T-helper 22 cell (primary cell): ENCODE data around the gene GRIN1.

Source experiments
- DNase-seq: peaks from one replicate; pipeline ENCODE4 v3.0.0-alpha.2; 2020; ENCODE audit warnings: low read depth

Gene GRIN1

GRCh38 chr9:137138722-137139467 lies at the start of gene GRIN1:
Gene GRIN1 (plus strand): TSS chr9:137139154. CDS start chr9:137139487, 333 bp downstream.
- no peak for DNase-seq

- no peak for DNase-seq
Observed at GRCh38 chr9:137089232-137089947, 49.6 kb upstream of the GRIN1 start.

DNA sequence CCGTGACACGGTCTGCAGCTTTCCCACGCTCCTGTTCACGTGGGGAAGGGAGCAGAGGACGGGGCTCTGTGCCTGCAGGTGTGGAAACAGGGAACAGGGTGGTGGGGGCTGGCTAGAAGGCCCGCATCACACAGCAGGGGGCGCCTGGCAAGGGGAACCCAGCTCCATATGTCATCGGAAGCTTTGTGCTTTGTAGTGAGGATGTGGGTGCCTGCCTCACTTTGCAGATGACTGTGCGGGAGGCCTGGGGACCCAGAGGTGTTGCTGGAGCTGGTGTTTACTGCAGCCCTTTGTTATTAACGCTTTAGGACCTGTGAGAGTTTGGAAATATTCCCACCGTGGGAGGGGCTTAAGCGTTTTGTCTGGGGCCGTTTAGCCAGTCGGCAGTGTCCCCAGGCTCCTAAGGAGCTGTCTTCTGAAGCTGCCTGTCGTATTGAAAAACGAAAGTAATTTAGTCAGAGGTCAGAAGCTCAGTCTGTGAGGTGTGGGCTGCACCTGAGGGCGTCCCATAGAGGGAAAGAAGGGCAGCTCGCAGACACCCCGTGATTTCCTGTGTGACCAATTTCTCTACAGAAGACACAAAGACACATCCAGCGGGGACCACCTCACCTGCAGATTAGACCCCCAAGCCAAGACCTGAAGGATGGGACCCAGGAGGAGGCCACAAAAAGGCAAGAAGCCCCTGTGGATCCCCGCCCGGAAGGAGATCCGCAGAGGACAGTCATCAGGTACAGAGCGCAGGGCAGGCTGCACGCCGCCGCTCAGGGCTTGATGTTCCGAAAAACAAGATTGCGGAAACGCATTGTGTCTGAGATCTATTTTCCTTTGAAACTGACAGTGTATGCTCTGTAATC lies 43.1 kb upstream of the GRIN1 start:
- peak; percentile 83 for DNase-seq

DNA sequence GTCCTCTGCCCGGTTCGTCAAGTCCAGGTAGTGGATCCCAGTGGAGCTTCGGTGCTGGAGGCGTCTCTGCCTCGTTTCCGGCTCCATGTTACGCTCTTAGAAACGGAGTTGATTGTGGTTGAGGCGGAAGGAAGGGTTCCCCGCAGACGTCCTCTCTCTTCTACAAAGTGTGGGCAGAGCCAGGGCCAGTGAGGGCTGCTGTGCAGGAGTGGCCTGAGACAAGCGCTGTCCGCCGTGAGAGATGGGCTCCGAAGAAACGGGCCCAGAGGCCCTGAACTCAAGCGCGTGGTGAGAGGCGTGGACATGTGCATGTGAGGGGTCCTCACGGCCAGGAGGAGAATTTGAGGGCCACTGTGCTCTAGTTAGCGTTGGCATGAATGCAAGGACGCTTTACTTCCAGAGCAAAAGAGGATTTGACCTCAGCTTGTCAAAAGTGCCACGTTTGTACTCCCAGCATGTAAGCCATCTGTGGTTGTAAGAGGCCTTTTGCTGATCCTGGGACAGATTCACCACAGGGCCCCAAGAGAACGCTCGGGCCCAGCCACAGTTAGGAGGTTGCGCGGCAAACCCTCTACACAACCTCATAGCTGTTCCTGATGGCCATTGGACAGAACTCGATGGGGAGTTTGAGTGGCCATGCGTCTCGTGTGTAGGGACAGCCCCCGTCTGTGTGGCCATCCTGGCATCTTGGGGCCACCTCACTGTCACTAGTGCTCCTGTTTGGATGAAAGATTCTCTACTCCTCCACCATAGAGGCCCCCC lies 42.0 kb upstream of the GRIN1 start:
- DNase-seq, result no peak

DNA sequence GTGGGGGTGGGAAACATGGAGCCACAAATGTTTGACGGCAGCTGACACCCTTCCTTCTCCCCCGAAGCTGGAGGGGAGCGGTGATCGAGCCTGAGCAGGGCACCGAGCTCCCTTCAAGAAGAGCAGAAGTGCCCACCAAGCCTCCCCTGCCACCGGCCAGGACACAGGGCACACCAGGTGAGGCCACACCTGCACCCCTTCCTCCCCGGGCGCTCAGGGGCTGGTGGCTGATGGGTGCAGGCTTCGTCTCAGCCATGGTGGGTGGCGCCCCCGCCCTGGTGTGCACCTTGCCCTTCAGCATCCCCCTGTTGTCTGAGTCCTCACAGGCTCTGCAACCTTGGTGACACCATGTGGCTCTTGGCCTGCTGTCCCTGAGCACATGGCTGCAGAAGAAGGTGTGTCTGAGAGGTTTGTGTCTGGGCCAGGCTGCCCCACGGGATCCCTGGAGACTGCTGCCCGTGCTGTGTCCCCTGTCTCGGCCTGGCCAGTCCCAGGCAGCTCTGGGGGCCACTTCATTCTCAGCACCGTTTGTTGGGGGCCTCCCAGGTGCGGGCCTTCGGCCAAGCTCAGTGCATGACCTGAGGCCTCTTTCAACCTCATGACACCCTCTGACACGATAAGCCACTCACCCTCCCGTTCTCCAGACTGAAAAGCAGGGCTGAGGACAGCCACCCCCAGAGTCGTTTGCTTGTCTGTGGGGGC lies 41.0 kb upstream of the GRIN1 start:
- DNase-seq, result no peak

- DNase-seq, result no peak
Observed at GRCh38 chr9:137099231-137099630, 39.7 kb upstream of the GRIN1 start.

- DNase-seq, result no peak
Observed at GRCh38 chr9:137103206-137103999, 35.6 kb upstream of the GRIN1 start.

DNA sequence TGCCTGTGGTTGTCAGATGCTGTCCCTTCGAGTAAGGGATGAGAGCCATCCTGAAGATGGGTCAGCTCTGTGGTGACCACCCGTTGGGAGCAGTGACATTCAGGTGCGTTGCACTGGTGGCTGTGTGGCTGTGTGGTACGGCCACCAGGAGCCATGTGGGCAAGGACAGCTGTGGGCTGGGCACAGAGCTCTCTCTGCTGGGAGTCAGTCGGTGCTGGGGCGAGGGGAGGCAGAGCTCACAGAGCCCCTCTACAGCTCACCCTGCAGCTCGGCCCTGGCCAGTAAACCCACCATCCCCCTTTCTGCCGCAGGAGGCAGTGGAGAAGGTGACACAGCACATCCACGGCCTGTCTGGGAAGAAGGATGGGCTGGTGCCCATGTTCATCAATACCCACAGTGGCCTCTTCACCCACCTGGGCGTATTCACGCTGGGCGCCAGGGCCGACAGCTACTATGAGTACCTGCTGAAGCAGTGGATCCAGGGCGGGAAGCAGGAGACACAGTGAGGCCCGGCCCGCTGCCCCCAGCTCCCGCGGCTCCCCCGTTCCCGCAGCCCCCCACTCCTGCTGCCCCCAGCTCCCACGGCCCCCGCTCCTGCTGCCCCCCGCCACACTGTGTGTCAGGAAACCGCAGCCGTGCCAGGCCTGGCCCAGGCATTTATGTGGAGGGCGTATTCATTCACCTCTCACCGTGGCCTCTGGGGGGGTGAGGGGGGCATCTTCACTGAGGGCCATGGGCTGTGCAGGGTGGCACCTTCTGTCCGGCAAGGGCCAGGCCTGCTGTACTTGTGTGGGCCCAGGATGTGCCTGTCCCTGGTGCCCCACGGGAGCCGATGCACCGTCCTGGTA lies 32.9 kb upstream of the GRIN1 start:
- no peak for DNase-seq

DNA sequence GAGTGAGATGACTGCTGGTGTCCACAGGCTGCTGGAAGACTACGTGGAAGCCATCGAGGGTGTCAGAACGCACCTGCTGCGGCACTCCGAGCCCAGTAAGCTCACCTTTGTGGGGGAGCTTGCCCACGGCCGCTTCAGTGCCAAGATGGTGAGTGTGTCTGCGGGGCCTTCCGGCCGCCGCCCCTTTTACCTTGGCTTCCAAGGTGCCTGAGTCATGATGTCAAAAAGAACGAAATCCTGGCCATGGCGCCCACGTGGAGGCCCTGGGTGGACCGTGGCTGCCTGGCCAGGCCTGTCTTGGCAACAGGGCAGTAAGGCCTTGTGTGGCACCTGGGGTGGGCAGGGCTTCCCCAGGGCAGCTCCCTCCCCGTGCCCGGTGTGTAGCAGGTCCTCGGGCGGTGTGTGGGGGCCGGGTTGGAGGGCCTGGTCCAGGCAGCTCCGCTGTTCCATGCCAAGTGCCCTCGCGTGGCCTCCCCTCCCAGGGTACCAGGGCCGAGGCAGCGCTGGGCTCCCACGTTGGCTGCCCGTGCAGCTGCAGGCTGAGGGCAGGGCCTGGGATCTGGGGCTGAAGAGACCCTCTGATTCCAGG lies 32.2 kb upstream of the GRIN1 start:
- no peak for DNase-seq

GRCh38 chr9:137107312-137107921 lies 31.5 kb upstream of the GRIN1 start:
- no peak for DNase-seq

DNA sequence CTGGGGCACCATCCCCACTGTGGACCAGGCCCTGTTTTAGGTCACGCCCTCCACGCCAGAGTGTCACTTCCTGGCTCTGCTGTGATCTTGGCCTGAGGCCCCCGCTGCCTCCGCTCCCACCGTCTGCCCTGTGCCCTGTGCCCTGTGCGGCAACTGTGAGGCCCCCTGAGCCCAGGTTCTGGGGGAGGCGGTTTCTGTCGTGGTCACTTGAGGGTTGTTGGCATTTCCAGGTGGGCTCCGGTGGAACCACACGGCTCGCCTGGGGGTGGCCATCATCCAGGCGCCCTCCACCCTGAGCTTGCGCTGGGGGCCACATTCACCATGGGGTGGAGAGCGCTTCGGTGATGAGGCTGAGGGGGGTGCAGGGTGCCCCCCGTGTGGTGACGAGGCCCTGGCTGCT lies 31.0 kb upstream of the GRIN1 start:
- DNase-seq, result no peak

GRCh38 chr9:137108608-137109249 lies 30.2 kb upstream of the GRIN1 start:
- no peak for DNase-seq

GRCh38 chr9:137109250-137110146 lies 29.5 kb upstream of the GRIN1 start:
- no peak for DNase-seq

DNA sequence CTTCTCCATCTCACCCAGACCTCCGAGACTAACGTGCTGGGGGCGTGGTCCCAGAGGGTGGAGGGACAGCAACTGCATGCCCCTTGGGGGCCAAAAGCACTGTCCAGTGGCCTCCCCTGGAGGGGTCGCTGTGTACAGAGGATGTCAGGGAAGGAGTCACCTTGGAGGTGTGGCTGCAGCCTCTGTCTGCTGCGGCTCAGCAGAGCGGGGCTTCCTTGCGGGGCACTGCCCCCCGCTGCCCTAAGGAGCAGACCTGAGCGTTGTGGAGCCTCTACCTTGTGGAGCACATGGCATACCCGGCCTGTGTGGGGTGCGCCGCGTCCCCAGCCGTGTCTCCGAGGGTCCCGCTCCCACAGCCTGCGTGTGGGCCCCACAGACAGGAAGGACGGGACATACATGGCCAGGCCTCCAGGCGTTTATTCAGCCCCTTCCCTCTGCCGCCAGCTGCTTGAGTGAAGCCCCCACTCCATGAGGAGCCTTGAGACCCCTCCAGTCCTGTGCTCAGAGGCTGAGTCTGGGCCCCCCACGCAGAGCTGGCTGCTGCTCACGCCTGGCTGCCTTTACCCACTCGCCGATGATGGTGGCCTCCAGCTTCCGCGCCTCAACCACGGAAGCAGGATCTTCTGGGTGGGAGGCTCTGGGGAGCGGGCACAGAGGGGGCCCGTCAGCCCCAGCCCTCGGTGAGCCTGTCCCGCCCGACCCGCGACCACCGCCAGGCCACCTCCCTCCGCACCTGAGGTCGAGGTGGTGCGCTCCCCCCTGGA lies 28.6 kb upstream of the GRIN1 start:
- DNase-seq, result no peak

GRCh38 chr9:137110911-137111787 lies 27.8 kb upstream of the GRIN1 start:
- DNase-seq, result no peak
